ENCODE data around the gene C1orf50.
"Not testable (repeated sequence)": the region's sequence is repeated elsewhere in the genome, so short reads cannot be mapped to it uniquely, and the experiment has no call there.

C1orf50 gene

GRCh38 chr1:42739753-42740700 is 27.0 kb upstream of the C1orf50 start, which contains the start of gene CLDN19:
Gene CLDN19 (minus strand): TSS chr1:42740236. CDS start chr1:42740063, 173 bp downstream.
- no peak for DNase-seq

- DNase-seq, result peak in 8 of 56 donors; percentile 12 to 30 (median 16)
These were observed 26.0 kb upstream of the C1orf50 start for GRCh38 chr1:42740851-42741580.

DNA sequence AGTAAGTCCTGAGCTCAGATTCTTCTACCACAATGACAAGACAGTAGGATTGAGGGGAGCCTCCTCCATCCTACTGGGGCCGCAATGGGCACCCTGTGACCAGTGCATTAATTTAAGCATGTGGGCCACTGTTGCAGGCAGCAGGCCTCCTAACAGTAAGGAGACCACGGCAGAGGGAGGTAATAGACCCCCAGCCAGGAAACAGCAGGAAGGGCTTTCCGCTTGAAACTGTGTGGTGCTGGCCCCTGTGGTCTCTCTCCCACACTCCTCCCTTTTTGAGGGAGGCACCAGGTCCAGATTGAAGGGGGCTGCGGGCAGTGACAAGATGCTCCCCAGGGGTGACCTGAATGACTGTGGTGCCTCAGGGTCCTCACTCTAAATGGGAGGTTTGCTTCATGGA is 25.3 kb upstream of the C1orf50 start:
- no peak for DNase-seq

DNA sequence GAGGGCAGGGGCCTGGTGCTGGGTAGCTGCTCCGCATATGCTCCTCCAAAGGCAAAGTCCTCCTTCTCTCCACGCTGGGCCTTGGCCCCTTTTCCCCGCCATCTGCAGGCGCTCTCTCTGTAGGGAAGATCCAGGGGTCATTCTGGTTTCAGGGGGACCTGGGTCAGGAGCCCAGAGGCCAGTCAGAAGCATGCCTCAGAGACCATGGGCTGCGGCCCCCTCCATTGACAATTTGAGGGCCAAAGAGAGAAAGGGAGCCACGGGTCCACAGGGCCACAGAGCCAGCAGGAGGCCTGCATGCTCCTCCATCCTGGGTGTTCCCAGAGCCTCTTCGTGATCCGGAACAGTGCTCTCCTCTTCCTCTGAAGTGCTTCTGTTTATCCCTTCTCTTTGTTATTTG is 24.9 kb upstream of the C1orf50 start:
- no peak for DNase-seq

DNA sequence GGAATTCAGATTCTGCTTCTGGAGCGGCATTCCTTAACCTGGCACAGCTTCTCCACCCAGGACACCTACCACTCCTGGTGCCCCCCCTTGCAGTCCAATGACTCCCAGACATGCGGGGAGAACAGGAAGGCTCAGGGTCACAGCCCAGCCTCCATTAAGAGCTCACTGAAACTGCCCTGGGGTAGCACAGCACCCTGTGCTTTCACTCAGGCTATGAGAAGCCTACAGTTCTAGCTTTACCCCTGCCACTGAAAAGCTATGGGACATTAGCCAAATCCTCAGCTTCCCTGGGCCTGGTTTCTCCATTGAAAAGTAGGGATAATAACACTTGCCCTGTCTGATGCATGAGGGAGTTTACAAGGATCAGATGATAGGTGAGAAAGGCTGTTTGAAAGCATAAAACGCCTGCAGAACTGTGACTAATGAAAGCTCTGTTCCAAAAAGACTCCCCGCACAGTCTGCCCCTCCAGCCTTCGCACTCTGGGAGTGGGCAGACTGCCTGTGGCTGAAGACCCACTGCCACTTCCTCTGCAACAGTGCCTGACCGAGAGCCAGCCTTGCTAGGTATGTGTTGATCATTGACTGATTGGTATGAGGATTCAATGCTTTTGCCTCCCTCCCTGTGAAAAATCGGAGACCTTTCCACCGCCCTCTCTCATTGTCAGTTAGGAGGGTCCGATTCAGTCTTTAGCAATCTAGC is 24.3 kb upstream of the C1orf50 start:
- DNase-seq, result no peak

DNA sequence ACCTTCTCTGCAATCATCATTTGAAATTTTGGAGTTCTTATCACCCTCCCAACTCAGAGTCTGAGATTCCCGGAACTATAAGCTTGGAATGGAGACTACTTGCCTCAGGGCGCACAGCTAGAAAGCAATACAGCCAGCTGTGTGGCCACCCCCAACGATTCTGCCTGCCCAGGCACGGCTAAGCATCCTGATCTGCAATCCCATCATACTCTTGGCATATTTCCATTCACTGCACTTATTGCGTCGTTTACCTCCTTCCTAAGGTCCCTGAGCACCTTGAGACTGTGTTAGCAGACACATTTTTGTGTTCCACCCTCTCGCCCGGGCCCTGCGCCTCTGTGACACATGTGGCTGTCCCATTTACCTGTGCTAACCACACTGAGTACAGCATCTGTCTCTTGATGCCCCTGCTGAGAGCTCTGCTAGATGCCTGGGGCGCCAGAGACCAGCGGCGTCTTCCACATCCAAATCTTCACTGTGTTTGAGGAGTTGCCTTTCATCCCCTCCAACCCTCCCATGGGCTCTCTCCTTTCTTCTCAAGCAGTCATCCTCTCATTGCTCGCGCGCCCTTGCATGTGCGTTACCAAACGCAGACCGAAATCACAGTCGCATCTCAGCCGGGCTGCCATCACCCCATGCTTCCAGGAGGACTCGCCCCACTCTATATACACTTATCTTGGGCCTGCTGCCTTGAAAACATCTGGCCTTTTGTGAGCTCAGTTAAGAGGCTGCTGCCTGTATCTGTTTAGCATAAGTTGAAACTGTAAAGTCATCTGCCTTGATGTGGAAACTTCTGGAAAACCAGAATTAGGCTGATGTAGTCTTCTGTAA is 23.5 kb upstream of the C1orf50 start:
- DNase-seq, result no peak

DNA sequence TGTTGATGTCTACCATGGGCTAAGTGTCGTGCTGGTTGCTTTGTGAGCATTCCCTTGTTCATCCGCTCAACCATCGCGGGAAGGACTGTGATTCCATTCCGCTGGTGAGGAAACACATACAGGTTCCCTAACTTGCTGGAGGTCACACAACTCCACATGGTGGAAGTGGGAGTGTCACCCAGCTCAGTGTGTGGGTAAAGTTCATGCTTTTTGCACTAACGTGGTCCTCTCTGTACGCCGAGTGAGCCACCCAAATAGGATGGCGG is 23.0 kb upstream of the C1orf50 start:
- no peak for DNase-seq

GRCh38 chr1:42745851-42746250 is 21.2 kb upstream of the C1orf50 start:
- no peak for DNase-seq

DNA sequence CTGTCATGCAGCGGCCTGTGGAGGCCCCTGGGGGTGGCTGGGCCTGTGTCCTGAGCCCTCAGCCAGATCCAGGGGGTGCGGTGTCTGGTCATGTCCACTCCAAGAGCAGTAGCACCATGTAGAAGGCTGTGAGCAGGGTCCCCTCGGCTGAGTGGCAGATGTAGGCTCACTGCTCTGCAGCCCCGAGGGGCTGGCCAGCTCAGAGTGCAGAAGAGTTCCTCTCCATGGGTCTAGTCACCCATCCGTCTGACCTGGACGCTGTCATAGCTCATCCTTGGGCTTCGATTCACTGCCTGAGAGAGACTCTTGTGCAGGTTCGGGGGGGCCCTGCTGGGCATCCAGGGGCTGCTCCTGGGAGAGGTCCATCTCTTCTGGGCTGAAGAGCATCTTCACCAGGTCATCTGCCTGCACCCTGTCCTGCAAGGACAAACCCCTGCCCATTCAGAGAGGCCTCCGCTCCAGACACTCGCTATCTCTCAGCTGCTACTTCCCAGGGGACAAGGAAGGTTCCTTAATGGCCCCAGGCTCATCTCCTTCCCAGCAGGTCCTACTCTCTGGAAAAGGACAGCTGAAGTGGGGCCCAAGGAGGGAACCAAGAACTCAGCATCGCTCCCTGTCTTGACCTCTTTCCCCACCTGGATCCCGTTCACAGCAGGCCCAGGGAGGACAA is 20.5 kb upstream of the C1orf50 start:
- DNase-seq, result no peak

- peak in 18 of 56 donors; percentile 8 to 68 (median 27) for DNase-seq
These were observed 19.9 kb upstream of the C1orf50 start for GRCh38 chr1:42747125-42747524.

- DNase-seq, result no peak
These were observed 19.0 kb upstream of the C1orf50 start for GRCh38 chr1:42748021-42748420.

GRCh38 chr1:42748461-42749410 is 18.3 kb upstream of the C1orf50 start:
- no peak for DNase-seq

DNA sequence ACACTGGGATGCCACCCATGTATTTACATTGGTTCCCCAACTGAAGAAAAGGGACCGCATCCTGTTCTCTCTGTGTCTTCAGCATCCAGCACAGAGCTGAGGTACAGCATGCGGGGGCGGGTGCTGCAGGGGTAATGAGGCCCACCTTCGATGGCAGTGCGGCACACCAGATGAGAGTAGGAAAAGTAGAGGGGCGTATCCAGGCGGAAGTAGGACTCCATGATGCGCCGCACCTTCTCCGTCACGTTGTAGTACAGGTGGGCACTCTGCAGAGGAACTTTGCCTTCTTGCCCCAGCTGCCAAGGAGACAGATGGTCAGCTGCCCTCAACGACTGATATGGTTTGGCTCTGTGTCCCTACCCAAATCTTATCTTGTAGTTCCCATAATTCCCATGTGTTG is 17.0 kb upstream of the C1orf50 start:
- no peak for DNase-seq

- not testable (repeated sequence) for DNase-seq
These were observed 15.5 kb upstream of the C1orf50 start for GRCh38 chr1:42751511-42752070.

- no peak for DNase-seq
These were observed 14.8 kb upstream of the C1orf50 start for GRCh38 chr1:42752284-42752683.

- no peak for DNase-seq
These were observed 14.0 kb upstream of the C1orf50 start for GRCh38 chr1:42753070-42753469.

DNA sequence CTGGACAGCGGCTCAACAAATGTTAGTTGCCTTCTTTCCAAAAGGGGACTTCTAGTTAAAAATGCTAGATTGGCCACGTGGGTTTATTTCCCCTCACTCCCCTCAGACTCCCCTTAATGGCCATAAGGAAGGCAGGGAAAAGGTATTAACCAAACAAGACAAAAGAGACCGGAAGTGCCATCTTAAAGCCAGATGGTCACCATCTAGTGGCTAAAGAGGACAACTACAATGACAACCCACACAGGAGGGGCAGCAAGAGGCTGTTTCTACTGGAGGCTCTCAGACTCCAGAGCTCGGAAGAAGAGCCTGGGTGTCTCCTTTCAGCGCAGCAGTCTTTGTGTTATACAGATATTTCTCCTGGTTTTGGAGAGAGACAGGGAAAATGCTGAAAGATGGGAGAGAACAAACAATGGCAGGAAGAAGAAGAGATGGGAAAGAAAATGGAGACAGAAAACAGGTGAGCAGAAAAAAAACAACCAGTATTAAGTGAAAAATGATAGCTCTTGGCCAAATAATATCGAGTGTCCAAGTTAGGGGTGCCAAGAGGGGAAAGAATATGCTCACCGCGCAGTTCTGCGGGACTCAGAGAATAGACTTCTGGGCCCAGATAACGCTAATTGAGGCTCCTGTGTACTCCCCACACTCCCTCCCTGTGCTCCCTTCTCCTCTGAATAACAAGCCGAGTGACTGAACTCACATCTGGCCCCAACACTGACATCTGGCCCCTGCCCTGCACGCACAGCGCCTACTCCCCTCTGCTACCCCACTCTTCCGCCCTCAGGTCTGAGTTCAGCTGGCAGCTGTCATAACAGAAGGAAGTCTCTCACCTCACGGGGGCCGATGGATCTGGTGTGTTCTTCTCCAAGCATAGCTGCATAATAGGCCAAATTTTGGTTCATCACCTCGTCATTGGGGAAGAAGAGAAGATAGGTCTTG is 9.8 kb upstream of the C1orf50 start:
- no peak for DNase-seq

GRCh38 chr1:42757892-42758275 is 9.2 kb upstream of the C1orf50 start:
- DNase-seq, result no peak

All from amygdala (tissue), 56 donors.